Bronchial epithelial cell (primary cell): ENCODE data around the gene PIK3AP1. TPM values are rescaled to one million over a fixed set of nuclear protein-coding genes. Genes with fewer than 3 reads are reported as not detected.

Experiments
- DNase-seq: peaks from one replicate; pipeline ENCODE4 v3.0.0-alpha.2; 2010; ENCODE audit warnings: low read depth
- FAIRE-seq: peaks from 2 replicates; lab custom pipeline; 2011; peaks lifted over from hg19 to GRCh38; lab: Jason Lieb, UNC
- H3K27me3 ChIP-seq: 2 replicates; pipeline ENCODE4 v1.5.1; 2011; ENCODE audit warnings: low read length; ENCODE audit not compliant: control insufficient read depth, insufficient read depth
- H3K36me3 ChIP-seq: 2 replicates; pipeline ENCODE4 v1.5.1; 2011; ENCODE audit warnings: low read length; ENCODE audit not compliant: control insufficient read depth, insufficient read depth
- H3K4me3 ChIP-seq: 2 replicates; pipeline ENCODE4 v1.5.1; 2011; ENCODE audit warnings: mild to moderate bottlenecking, low read depth, low read length, control low read depth
- CTCF ChIP-seq: IDR thresholded peaks from 2 replicates; pipeline ENCODE4 v1.5.1; 2011; ENCODE audit warnings: mild to moderate bottlenecking, moderate library complexity, low read length, control low read depth, inconsistent platforms; ENCODE audit not compliant: insufficient read depth, severe bottlenecking
- total RNA-seq: library from RNA; depleted of rRNA; stranded (reverse); fragments of >200 nt; gene quantifications from 2 replicates; pipeline ENCODE4 v1.2.1, GENCODE V29; 2014

Gene PIK3AP1
- total RNA-seq, 1 donor from 2014 or later = 2.1 TPM

GRCh38 chr10:96678725-96679124 lies 41.6 kb downstream of the PIK3AP1 start:
- TF ChIP-seq CTCF = no peak
- Histone ChIP-seq H3K4me3 (no peak overlapping the region), H3K27me3 (peaks cover 2% of the 10 kb centered on the region), H3K36me3 (no peaks in the 10 kb centered on the region)
- FAIRE-seq = no peak
- DNase-seq = no peak

GRCh38 chr10:96676272-96677112 lies 43.8 kb downstream of the PIK3AP1 start:
- no peak for TF ChIP-seq CTCF
- H3K36me3 ChIP-seq = no peaks in the 10 kb centered on the region
- DNase-seq (no peak), FAIRE-seq (no peak)
- no peak overlapping the region for H3K4me3 ChIP-seq
- no peaks in the 10 kb centered on the region for H3K27me3 ChIP-seq

- no peak overlapping the region for H3K4me3 ChIP-seq
- H3K27me3 ChIP-seq = no peaks in the 10 kb centered on the region
- TF ChIP-seq CTCF = no peak
- DNase-seq (no peak), FAIRE-seq (no peak)
- H3K36me3 ChIP-seq = no peaks in the 10 kb centered on the region
These were observed 44.5 kb downstream of the PIK3AP1 start for GRCh38 chr10:96675846-96676245.

- H3K27me3 ChIP-seq = no peaks in the 10 kb centered on the region
- no peak overlapping the region for H3K4me3 ChIP-seq
- no peak for FAIRE-seq
- TF ChIP-seq CTCF = no peak
- no peaks in the 10 kb centered on the region for H3K36me3 ChIP-seq
- DNase-seq = no peak
These were observed 46.8 kb downstream of the PIK3AP1 start for GRCh38 chr10:96673318-96674099.

DNA sequence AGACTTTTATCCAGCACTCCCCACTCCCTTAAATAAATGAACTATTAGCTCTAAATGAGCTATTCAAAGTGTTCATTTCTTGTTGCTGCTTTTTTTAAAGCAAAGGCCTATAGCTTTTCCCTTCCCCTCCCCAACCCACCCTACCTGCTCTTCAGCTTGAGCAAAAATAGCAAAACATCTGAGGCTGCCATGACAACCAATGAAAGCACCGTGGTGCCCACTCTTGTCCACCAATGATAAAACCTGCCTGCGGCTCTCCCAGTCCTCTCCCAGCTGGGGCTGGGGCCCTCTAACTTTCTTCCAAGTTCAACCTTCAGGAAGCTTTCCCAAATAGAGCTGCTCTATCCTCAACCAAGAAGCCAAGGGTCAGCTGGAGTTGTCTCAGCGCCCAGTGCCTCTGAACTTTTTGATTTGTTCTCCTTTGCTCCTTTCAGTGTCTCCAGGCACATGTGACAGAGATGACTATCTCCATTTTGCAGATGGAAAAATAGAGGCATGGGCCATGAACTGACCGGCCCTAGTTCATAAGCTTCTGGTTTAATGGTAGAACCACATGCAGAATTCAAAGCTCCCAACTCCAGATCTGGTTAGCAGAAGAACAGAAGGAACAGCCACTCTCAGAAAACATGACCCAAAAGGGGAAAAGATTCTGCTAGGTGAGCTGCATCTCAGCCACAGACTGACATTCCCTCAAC lies 47.7 kb downstream of the PIK3AP1 start:
- H3K4me3 ChIP-seq = no peak overlapping the region
- no peaks in the 10 kb centered on the region for H3K36me3 ChIP-seq
- FAIRE-seq (no peak), DNase-seq (no peak)
- no peak for TF ChIP-seq CTCF
- H3K27me3 ChIP-seq = no peaks in the 10 kb centered on the region
